Central memory CD4-positive, alpha-beta T cell (primary cell): ENCODE data around the gene XBP1.
"Not testable (repeated sequence)": the region's sequence is repeated elsewhere in the genome, so short reads cannot be mapped to it uniquely, and the experiment has no call there.

Experiments used
- DNase-seq: peaks from one replicate; pipeline ENCODE4 v3.0.0; 2022

Gene XBP1

DNA sequence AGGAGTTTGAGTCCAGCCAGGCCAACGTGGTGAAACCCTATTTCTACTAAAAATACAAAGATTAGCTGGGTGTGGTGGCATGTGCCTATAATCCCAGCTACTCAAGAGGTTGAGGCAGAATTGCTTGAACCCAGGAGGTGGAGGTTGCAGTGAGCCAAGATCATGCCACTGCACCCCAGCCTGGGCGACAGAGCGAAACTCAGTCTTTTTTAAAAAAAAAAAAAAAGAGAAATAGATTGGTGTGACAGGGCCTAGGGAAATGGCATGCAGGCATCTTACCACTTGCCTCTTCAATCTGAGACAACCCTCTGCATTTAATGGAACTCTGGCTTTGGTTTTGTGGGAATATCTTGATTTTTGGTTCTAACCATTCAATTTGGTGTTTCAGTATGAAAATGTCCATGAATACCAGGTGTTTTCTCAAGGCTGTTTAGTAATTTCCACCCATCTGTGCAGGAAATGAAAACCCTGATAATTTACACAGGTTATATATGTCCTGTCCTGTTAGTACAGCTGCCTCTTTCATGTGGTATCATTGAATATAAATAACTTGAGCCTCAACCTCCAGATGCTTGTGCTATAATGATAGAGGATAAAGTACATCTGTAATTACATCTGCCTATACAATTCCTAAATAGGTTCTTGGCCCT is 8.4 kb downstream of the XBP1 start:
- DNase-seq = no peak

DNA sequence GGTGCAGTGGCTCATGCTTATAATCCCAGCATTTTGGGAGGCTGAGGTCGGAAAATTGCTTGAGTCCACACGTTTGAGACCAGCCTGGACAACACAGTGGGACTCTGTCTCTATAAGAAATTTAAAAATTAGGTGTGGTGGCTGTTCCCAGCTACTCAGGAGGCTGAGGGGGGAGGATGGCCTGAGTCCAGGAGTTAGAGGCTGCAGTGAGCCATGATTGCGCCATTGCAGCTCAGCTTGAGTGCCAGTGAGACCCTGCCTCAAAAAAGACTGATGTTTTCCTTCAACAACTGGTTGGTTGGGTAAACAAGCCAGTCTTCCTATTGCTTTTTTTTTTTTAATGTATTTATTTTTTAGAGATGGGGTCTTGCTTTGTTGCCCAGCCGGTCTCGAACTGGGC is 9.2 kb downstream of the XBP1 start:
- no peak for DNase-seq

GRCh38 chr22:28788601-28789000 is 11.8 kb downstream of the XBP1 start:
- DNase-seq = no peak

- no peak for DNase-seq
Observed at GRCh38 chr22:28783786-28784671, 16.3 kb downstream of the XBP1 start.

DNA sequence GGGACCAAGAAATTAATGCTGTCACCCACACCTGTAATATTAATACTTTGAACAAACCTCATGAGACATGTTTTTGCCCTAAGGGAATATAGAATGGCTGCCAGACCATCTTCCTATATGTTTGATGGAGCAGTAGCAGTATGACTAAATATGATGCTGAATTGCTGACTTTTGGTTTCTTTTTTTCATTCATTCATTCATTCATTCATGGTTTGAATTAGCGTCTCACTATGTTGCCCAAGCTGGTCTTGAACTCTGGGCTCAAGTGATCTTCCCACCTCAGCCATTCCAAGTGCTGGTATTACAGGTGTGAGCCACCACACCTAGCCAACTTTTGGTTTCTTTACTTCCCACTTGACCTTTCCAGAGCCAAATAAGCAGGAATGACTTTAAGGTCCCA is 20.1 kb downstream of the XBP1 start:
- no peak for DNase-seq

- no peak for DNase-seq
Observed at GRCh38 chr22:28779833-28780232, 20.5 kb downstream of the XBP1 start.

- DNase-seq = no peak
Observed at GRCh38 chr22:28774378-28774777, 26.0 kb downstream of the XBP1 start.

DNA sequence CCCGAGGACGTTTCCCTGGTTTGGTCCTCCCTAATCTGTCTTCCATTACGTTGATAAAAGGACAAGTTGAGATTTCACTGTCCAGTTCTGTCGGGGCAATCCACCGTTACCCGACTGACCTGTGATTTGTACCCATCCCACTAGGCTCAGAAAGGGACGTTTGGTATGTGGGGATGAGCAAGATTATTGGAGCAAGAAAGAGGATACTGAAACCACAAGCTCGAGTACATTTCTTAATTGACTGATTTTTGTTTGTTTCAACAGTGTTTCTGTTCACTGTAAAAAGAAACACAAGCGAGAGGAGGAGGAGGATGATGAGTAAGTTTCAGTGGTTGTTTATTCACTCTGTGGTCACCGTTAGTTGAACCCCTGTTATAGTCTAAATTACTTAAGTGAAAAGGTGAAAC is 26.9 kb downstream of the XBP1 start:
- DNase-seq = no peak

- DNase-seq = peak; percentile 87
Observed at GRCh38 chr22:28772633-28773460, 27.5 kb downstream of the XBP1 start, which contains the start of gene CCDC117. TSS of gene CCDC117 (plus strand) at chr22:28772695. CDS start at chr22:28772850, 155 bp downstream.

- DNase-seq = no peak
Observed at GRCh38 chr22:28771195-28771791, 29.1 kb downstream of the XBP1 start.

GRCh38 chr22:28769394-28770085 is 30.8 kb downstream of the XBP1 start:
- no peak for DNase-seq

GRCh38 chr22:28768701-28769393 is 31.5 kb downstream of the XBP1 start:
- no peak for DNase-seq

DNA sequence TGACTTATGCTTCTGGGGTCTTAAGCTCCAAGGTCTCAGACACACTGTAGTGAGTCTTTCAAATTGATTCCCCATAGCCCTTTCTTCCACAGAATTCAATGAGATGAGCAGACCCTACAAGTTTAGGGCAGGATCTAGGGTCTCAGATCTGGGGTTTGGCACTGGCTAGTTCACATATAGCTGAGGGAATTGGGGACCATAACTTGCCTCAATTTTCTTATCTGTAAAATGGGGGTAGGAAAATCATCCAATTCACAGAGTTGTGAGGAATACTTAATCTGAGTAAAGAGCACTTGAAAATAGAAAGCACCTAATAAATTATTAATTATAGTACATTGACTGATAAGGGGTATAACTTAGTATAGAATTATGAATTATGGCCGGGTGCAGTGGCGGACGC is 33.7 kb downstream of the XBP1 start:
- DNase-seq = no peak

GRCh38 chr22:28762000-28762399 is 38.4 kb downstream of the XBP1 start:
- DNase-seq = not testable (repeated sequence)

GRCh38 chr22:28761449-28761755 is 39.0 kb downstream of the XBP1 start:
- no peak for DNase-seq

GRCh38 chr22:28759861-28760560 is 40.4 kb downstream of the XBP1 start:
- no peak for DNase-seq

DNA sequence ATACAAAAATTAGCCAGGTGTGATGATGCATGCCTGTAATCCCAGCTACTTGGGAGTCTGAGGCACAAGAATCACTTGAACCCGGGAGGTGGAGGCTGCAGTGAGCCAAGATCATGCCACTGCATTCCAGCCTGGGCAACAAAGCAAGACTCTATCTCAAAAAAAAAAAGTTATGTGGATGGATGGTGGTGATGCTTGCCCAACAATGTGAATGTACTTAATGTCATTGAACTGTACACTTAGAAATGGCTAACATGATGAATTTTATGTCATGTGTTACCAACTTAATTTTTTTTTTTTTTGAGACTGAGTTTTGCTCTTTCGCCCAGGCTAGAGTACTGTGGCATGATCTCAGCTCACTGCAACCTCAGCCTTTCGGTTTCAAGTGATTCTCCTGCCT is 45.9 kb downstream of the XBP1 start:
- not testable (repeated sequence) for DNase-seq

DNA sequence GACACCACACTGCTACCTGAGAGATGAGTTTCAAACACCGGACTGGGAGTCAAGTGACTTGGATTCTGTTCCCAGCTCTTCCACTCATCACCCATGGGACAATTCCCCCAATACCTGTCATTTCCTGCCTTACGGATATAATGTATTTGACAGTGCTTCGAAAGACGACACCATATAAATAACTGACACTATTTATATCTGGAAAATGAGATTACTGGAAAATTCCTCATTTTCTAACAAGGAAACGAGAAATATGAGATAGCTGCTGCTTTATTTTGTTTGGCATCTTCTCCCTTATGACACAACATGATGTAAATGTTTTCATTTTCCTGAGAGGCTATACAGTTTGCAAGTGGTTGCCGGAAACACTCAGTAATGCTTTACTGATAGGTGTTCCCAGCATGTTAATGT is 49.9 kb downstream of the XBP1 start:
- DNase-seq = no peak
